NK-92 (cell line): ENCODE measurements around the gene LAMA3.
"Not testable (repeated sequence)": the region's sequence is repeated elsewhere in the genome, so short reads cannot be mapped to it uniquely, and the experiment has no call there.

ENCODE experiments used
- DNase-seq: peaks from one replicate; lab custom pipeline; 2025; ENCODE audit not compliant: unreplicated experiment; lab: John Stamatoyannopoulos, UW

The LAMA3 gene

GRCh38 chr18:23725827-23726661 lies 36.8 kb downstream of the LAMA3 start:
- no peak for DNase-seq

GRCh38 chr18:23727707-23728493 lies 38.6 kb downstream of the LAMA3 start:
- no peak for DNase-seq

GRCh38 chr18:23730857-23731256 lies 41.6 kb downstream of the LAMA3 start:
- DNase-seq: no peak

- DNase-seq: no peak
These were observed 42.6 kb downstream of the LAMA3 start for GRCh38 chr18:23731861-23732260.

GRCh38 chr18:23732439-23732838 lies 43.2 kb downstream of the LAMA3 start:
- no peak for DNase-seq

GRCh38 chr18:23733265-23733664 lies 44.0 kb downstream of the LAMA3 start:
- not testable (repeated sequence) for DNase-seq

- DNase-seq: no peak
These were observed 44.6 kb downstream of the LAMA3 start for GRCh38 chr18:23733895-23734294.

- no peak for DNase-seq
These were observed 45.8 kb downstream of the LAMA3 start for GRCh38 chr18:23735021-23735464.

- no peak for DNase-seq
These were observed 48.3 kb downstream of the LAMA3 start for GRCh38 chr18:23737578-23737977.

GRCh38 chr18:23738151-23738550 lies 48.9 kb downstream of the LAMA3 start:
- DNase-seq: no peak

GRCh38 chr18:23738575-23738974 lies 49.3 kb downstream of the LAMA3 start:
- DNase-seq: no peak

- no peak for DNase-seq
These were observed 51.0 kb downstream of the LAMA3 start for GRCh38 chr18:23740105-23740830.

GRCh38 chr18:23741967-23742366 lies 52.7 kb downstream of the LAMA3 start:
- DNase-seq: not testable (repeated sequence)

GRCh38 chr18:23743733-23744333 lies 54.6 kb downstream of the LAMA3 start:
- no peak for DNase-seq

GRCh38 chr18:23745366-23745765 lies 56.1 kb downstream of the LAMA3 start:
- no peak for DNase-seq

- no peak for DNase-seq
These were observed 57.6 kb downstream of the LAMA3 start for GRCh38 chr18:23746851-23747250.

GRCh38 chr18:23752363-23752762 lies 63.1 kb downstream of the LAMA3 start:
- DNase-seq: no peak

GRCh38 chr18:23752796-23753195 lies 63.5 kb downstream of the LAMA3 start:
- DNase-seq: no peak

GRCh38 chr18:23756590-23757436 lies 67.6 kb downstream of the LAMA3 start:
- DNase-seq: no peak

- DNase-seq: no peak
These were observed 68.1 kb downstream of the LAMA3 start for GRCh38 chr18:23757437-23757733.
